Amniotic stem cell (primary cell): ENCODE results near the gene CTNNA3.

Experiments used
- DNase-seq: peaks from one replicate; lab custom pipeline; 2025; lab: John Stamatoyannopoulos, UW

CTNNA3 gene

GRCh38 chr10:66095610-66096009, 1600.4 kb downstream of the CTNNA3 start:
- no peak for DNase-seq

GRCh38 chr10:66085906-66086305, 1610.1 kb downstream of the CTNNA3 start:
- DNase-seq, result no peak

GRCh38 chr10:66071907-66072306, 1624.1 kb downstream of the CTNNA3 start:
- DNase-seq, result no peak

GRCh38 chr10:66058594-66058993, 1637.4 kb downstream of the CTNNA3 start:
- no peak for DNase-seq

GRCh38 chr10:66049335-66049734, 1646.7 kb downstream of the CTNNA3 start:
- DNase-seq, result no peak

GRCh38 chr10:66045859-66046258, 1650.1 kb downstream of the CTNNA3 start:
- no peak for DNase-seq

GRCh38 chr10:66041771-66042170, 1654.2 kb downstream of the CTNNA3 start:
- no peak for DNase-seq

GRCh38 chr10:66038623-66039022, 1657.4 kb downstream of the CTNNA3 start:
- no peak for DNase-seq

- DNase-seq, result no peak
Measured at GRCh38 chr10:66026321-66026720, 1669.7 kb downstream of the CTNNA3 start.

- no peak for DNase-seq
Measured at GRCh38 chr10:66025186-66025585, 1670.8 kb downstream of the CTNNA3 start.

GRCh38 chr10:66021423-66021822, 1674.6 kb downstream of the CTNNA3 start:
- DNase-seq, result no peak

GRCh38 chr10:66008221-66008620, 1687.8 kb downstream of the CTNNA3 start:
- no peak for DNase-seq

- no peak for DNase-seq
Measured at GRCh38 chr10:66006411-66006810, 1689.6 kb downstream of the CTNNA3 start.

GRCh38 chr10:65993451-65993850, 1702.5 kb downstream of the CTNNA3 start:
- no peak for DNase-seq

- no peak for DNase-seq
Measured at GRCh38 chr10:65968871-65969270, 1727.1 kb downstream of the CTNNA3 start.

- no peak for DNase-seq
Measured at GRCh38 chr10:65968437-65968836, 1727.6 kb downstream of the CTNNA3 start.

GRCh38 chr10:65964205-65964604, 1731.8 kb downstream of the CTNNA3 start:
- no peak for DNase-seq

GRCh38 chr10:65952086-65952485, 1743.9 kb downstream of the CTNNA3 start:
- no peak for DNase-seq

- DNase-seq, result no peak
Measured at GRCh38 chr10:65950075-65950474, 1745.9 kb downstream of the CTNNA3 start.

- DNase-seq, result no peak
Measured at GRCh38 chr10:65949526-65949925, 1746.5 kb downstream of the CTNNA3 start.

- DNase-seq, result no peak
Measured at GRCh38 chr10:65945061-65945460, 1750.9 kb downstream of the CTNNA3 start.

GRCh38 chr10:65943451-65943850, 1752.5 kb downstream of the CTNNA3 start:
- DNase-seq, result no peak

- DNase-seq, result no peak
Measured at GRCh38 chr10:65940816-65941662, 1755.0 kb downstream of the CTNNA3 start.

GRCh38 chr10:65940105-65940504, 1755.9 kb downstream of the CTNNA3 start:
- DNase-seq, result no peak
